Activated CD4-positive, CD25-positive, alpha-beta regulatory T cell treated with anti-CD3 and anti-CD28 coated beads, Interleukin-2, amount 50 U/mL, for 72 hours (primary cell): ENCODE data around the gene SERHL2.
"Not testable (repeated sequence)": the region's sequence is repeated elsewhere in the genome, so short reads cannot be mapped to it uniquely, and the experiment has no call there.

ENCODE experiments used
- DNase-seq: peaks from one replicate; pipeline ENCODE4 v3.0.0; 2021

SERHL2 gene

DNA sequence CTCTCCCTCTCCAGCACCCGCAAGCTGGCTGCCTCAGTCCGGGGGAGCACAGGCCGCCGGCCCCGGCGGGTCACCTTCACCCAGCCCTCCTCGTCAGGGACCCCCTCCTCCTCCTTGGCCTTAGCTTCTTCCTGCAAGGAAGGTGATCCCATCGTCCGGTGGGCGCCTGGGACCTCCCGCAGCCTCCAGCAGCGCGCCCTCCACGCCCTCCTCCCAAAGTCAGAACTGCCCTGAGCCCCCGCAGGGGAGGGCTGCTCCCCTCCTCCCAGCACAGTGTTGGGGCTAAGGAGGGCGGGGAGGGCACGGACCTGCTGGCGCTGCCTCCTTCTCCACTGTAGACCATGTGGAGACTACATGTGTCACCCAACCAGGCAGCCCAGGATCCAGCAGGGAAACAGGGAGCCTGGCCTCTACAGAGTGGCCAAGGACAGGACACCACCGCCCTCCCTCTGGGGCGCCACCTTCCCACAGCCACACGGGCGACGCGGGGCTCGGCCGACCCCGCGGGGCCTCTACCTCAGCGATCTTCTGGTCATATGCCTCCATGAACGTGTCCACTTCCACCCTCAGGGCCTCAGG, 22.3 kb downstream of the SERHL2 start:
- DNase-seq, result not testable (repeated sequence)

DNA sequence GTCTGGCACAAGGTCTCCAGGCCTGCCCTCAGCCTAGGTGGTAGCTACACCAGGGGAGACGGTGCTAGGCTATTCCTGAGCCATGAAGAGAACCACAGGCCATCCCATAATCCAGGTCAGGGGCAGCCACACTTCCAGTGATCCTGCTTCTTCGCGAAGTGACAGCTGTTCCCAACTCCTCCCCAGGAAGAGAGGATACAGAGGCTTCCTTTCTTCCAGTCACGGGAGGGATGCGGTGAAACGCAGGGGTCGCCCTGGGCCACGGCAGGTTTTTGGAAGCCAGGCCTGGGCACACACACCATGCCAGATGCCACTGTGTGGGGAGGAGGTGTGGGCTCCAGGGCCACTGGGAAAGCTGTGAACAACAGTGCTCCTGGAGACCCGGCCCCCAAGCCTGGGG, 23.4 kb downstream of the SERHL2 start:
- not testable (repeated sequence) for DNase-seq

- no peak for DNase-seq
Measured at GRCh38 chr22:42577623-42578240, 24.0 kb downstream of the SERHL2 start.

GRCh38 chr22:42580040-42580439, 26.3 kb downstream of the SERHL2 start:
- DNase-seq, result not testable (repeated sequence)

DNA sequence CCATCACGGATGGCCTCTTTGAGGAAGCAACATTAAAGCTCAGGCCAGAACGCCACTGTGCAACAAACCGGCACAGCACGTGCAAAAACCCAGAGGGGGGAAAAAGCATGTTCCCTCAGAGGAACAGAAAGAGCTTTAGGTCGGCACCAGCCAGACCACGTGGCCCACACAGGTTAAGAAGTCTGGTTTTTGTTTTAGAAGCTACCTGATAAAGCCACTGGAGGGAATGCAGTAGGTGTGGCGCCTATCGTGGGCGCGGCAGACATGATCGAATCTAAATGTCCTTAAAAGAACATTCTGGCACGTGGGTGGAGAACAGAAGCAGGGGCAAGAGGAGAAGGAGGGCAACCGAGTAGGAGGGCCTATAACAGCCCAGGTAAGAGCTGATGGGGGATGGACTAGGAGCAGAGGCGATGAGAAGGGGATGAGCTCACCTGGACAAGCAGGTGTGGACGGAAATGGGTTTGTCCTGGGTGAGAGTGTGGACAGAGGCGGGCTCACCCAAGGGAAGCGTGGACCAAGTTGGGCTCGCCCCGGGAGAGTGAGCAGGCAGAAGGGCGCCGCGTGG, 27.5 kb downstream of the SERHL2 start:
- DNase-seq, result not testable (repeated sequence)

DNA sequence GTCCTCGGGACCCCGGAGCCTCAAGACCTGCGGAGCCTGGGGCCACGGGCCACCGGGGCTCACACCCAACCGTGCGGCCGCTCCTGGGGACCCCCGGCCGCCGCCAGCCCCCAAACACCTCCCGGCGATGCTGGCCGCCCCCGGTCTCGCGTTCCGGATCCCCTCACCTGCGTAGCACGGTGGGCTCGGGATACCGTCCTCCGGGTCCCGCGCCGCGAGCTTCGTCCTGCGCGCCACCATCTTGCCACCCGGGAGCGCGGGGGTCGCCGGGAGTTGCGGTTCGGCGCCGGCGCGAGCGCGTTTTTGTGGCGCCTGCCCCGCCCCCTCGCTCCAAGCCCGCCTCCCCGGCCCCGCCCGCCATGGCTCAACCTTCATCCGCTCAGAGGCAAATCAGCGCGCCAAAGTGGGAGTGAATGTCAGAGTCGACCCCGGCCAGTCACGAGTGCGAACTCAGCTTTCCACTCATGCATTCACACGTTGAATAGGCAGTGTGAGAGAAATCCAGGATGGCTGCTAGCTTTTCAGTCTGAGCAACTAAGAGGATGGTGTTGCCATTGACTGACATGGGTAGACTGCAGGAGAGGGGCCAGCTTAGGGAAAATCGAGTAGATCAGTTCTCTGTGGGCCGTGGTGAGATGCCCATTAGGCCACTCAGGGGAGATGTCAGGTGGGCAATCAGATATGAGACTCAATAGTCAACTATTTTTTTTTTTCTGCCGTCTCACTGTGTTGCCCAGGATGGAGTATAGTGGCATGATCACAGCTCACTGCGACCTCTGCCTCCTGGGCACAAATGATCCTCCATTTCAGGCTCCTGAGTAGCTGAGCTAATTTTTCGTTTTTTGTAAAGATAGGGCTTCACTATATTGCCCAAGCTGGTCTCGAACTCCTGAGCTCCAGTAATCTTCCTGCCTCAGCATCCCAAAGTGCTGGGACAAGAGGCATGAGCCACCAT, 28.3 kb downstream of the SERHL2 start:
- peak; percentile 84 for DNase-seq

GRCh38 chr22:42582987-42583386, 29.2 kb downstream of the SERHL2 start:
- DNase-seq, result no peak

GRCh38 chr22:42584364-42584940, 30.7 kb downstream of the SERHL2 start:
- DNase-seq, result no peak

DNA sequence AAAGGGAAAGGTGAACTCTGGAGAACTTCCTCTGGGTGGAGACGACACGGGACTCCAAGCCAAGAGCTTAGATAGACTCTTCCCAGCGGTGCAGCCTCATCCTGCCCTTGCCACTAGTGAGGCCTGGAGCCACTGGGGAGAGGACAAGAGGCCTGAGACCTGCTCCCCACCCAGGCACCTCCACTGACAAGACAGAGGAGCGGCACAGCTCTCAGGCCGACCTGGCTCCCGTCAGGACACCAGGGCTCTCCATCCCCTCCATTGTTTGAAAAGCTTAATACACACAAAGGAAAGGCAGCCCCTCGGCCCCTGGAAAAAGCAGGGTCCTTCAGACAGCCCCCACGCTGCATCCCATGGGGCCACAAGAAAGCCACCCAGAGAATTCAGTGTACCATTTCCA, 31.3 kb downstream of the SERHL2 start:
- DNase-seq, result no peak

- DNase-seq, result no peak
Measured at GRCh38 chr22:42586381-42586780, 32.6 kb downstream of the SERHL2 start.

DNA sequence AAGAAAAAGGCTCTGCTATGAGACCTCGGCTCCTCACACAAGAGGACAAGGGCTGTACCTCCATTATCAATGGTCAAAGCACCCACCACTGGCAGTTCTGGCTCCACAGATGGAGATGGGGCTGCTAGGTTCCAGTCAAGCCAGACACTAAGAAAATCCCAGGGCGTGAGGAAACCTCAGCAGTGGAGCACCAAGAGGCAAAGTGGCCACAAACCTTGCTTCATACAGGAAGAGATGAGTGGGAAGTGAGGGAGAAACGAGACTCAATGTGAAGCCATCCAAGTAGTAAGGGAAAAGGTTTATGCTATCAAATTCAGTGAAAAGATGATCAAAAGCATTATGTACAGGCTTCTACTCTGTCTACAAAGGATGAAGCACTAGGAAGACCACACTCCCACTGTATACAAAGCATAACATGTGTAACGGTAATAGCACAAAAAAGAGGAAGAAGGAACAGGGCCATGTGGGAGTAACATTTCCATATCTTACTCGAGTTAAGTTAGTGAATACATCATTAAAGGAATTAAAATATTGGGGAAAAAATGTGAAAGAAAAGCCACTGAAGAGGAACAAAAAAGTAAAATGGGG, 33.9 kb downstream of the SERHL2 start:
- no peak for DNase-seq

GRCh38 chr22:42591987-42592386, 38.2 kb downstream of the SERHL2 start:
- DNase-seq, result no peak

- no peak for DNase-seq
Measured at GRCh38 chr22:42595434-42595833, 41.7 kb downstream of the SERHL2 start.

GRCh38 chr22:42596336-42596735, 42.6 kb downstream of the SERHL2 start:
- DNase-seq, result no peak

DNA sequence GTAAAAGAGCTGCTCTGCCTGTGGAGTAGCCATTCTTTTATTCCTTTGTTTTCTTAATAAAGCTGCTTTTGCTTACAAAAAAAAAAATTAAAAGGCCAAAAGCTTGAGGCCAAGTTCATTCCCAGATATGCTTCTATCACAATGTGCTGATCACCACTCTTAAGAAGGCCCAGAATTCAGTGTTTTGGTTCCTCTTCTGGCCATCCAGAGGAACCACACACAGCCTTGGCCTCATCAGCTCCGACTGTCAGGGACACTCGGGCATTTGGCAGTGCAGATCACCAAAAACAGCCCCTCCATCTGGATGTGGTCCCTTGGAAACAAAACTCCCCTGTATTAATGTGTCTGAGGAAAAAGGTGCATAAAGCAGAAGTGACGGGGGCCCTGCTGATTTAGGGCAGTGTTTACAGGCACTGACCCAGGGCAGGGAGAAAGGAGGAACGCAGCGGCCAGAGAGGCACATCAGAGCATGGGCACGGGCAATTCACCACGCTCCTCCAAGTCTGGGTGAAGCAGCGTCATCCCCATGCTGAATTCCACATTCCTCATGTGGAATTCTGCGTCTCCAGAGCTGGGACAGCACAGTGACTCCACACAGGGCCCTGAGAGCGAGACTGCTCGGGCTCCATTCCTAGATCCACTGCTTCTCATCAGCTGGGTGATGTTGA, 43.2 kb downstream of the SERHL2 start:
- no peak for DNase-seq

DNA sequence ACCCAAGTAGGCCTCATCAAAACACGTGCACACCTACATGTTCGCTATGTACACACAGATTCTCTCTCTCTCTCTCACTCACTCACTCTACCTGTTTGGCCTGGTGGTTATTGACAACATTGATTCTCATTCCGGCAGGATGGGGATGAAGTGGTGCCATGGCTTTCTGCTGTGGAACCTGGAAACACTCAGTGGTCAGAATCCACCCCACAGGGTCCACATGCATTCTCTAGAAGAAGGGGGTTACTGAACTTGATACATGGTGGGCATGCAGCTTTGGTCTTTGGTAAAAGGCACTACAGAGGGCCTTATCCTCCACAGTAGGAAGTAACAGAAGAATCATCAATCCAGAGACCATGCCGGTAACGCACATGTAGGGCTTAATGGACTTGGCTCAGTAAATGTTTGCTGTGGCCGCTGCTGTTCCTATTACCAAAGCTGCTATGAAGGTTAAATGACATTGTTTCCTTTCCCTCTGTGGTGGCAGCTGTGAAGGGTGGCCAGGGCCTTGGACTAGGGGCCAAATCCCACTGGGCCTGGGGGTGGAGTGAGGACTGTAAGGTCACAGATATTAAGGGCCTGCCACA, 48.2 kb downstream of the SERHL2 start:
- DNase-seq, result no peak

- no peak for DNase-seq
Measured at GRCh38 chr22:42602470-42602869, 48.7 kb downstream of the SERHL2 start.

GRCh38 chr22:42603427-42603826, 49.7 kb downstream of the SERHL2 start:
- no peak for DNase-seq

- DNase-seq, result no peak
Measured at GRCh38 chr22:42604403-42604802, 50.6 kb downstream of the SERHL2 start.

- DNase-seq, result not testable (repeated sequence)
Measured at GRCh38 chr22:42607641-42608040, 53.9 kb downstream of the SERHL2 start.

DNA sequence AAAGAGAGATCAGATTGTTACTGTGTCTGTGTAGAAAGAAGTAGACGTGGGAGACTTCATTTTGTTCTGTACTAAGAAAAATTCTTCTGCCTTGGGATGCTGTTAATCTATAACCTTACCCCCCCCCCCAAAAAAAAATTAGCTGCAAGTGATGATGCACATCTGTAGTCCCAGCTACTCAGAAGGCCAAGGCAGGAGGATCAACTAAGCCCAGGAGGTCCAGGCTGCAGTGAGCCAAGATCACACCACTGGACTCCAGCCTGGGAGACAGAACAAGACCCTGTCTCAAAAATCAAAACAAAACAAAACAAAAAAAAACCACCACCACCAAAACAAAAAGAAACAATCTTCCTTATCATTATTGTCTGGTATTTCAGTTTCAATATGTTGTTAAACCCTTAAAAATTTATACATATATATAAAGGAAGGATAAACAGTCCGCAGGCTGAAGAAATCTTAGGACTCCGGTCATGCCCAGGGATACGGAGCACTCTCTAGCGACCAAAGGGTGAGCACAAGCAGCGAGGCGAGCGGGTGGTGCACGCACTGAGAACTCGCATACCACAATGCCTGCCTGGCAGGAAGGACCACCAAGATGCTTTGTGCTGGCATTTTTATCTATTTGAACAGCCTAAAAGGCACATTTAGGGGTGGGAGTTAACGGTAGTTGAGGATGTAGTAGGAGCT, 54.5 kb downstream of the SERHL2 start:
- DNase-seq, result no peak
